DOHH2 (cell line): ENCODE data around the gene GALNT2.

Source experiments
- H3F3A ChIP-seq: fragments of 200-600 bp; sonication (generic), shearing (Covaris generic); 2 replicates; pipeline ENCODE4 v1.6.0; 2016; ENCODE audit warnings: antibody characterized with exemption, mild to moderate bottlenecking; ENCODE audit not compliant: control insufficient read depth, insufficient read depth
- H3K27ac ChIP-seq: fragments of 200-600 bp; sonication (generic); 2 replicates; pipeline ENCODE4 v1.5.1; 2014; ENCODE audit warnings: low read depth, mild to moderate bottlenecking, low read length, moderate library complexity
- H3K27me3 ChIP-seq: fragments of 200-600 bp; sonication (generic); 2 replicates; pipeline ENCODE4 v1.6.1; 2014; ENCODE audit warnings: mild to moderate bottlenecking, low read length, mixed read lengths; ENCODE audit not compliant: control insufficient read depth
- H3K36me3 ChIP-seq: fragments of 200-600 bp; sonication (generic); 2 replicates; pipeline ENCODE4 v1.6.1; 2014; ENCODE audit warnings: mild to moderate bottlenecking, low read length, moderate library complexity, mixed read lengths; ENCODE audit not compliant: control insufficient read depth
- H3K4me1 ChIP-seq: fragments of 200-600 bp; sonication (generic); 2 replicates; pipeline ENCODE4 v1.6.1; 2014; ENCODE audit warnings: mild to moderate bottlenecking, low read length, mixed read lengths; ENCODE audit not compliant: control insufficient read depth
- H3K4me2 ChIP-seq: fragments of 200-600 bp; sonication (generic); 2 replicates; pipeline ENCODE4 v1.6.0; 2014; ENCODE audit warnings: mild to moderate bottlenecking, low read length, moderate library complexity
- H3K4me3 ChIP-seq: fragments of 200-600 bp; sonication (generic); 2 replicates; pipeline ENCODE4 v1.5.1; 2014; ENCODE audit warnings: mild to moderate bottlenecking, low read length, mixed read lengths
- H3K79me2 ChIP-seq: fragments of 200-600 bp; sonication (generic); 2 replicates; pipeline ENCODE4 v1.6.1; 2014; ENCODE audit warnings: mild to moderate bottlenecking, low read length, mixed read lengths; ENCODE audit not compliant: control insufficient read depth
- H3K9me2 ChIP-seq: fragments of 200-600 bp; sonication (generic); replicated peaks from 2 replicates; pipeline ENCODE4 v1.6.1; 2014; ENCODE audit warnings: mild to moderate bottlenecking, low read length, mixed read lengths; ENCODE audit not compliant: control insufficient read depth
- H3K9me3 ChIP-seq: fragments of 200-600 bp; sonication (generic); 2 replicates; pipeline ENCODE4 v1.6.1; 2014; ENCODE audit warnings: antibody characterized with exemption, low read length, mixed read lengths; ENCODE audit not compliant: control insufficient read depth, insufficient read depth
- H4K20me1 ChIP-seq: fragments of 200-600 bp; sonication (generic); 2 replicates; pipeline ENCODE4 v1.6.0; 2014; ENCODE audit warnings: low read depth, mild to moderate bottlenecking, antibody characterized with exemption, low read length, moderate library complexity; ENCODE audit not compliant: control insufficient read depth, insufficient read depth
- CTCF ChIP-seq: fragments of 200-600 bp; sonication (generic); IDR thresholded peaks from one replicate; pipeline ENCODE4 v1.5.1; 2014; ENCODE audit warnings: antibody characterized with exemption, mild to moderate bottlenecking, low read depth, low read length; ENCODE audit not compliant: poor library complexity, severe bottlenecking
- EZH2phosphoT487 ChIP-seq: fragments of 200-600 bp; sonication (generic); IDR thresholded peaks from 2 replicates; pipeline ENCODE4 v1.6.1; 2017; ENCODE audit warnings: borderline replicate concordance, mild to moderate bottlenecking, antibody characterized with exemption, low read length, moderate library complexity, mixed read lengths

The GALNT2 gene

GRCh38 chr1:230199034-230199433 is 132.0 kb downstream of the GALNT2 start:
- Histone ChIP-seq H3K79me2 (no peaks in the 10 kb centered on the region), H3K36me3 (peaks cover 5% of the 10 kb centered on the region; the same call in 1 of the 2 replicates), H4K20me1 (no peaks in the 10 kb centered on the region), H3K27ac (no peak overlapping the region), H3K9me2 (no peaks in the 10 kb centered on the region), H3K27me3 (no peaks in the 10 kb centered on the region), H3F3A (no peaks in the 10 kb centered on the region), H3K4me2 (no peak overlapping the region), H3K4me3 (no peak overlapping the region), H3K9me3 (no peaks in the 10 kb centered on the region), H3K4me1 (no peaks in the 10 kb centered on the region)
- TF ChIP-seq CTCF (no peak), EZH2phosphoT487 (no peak)

- H3K4me3 ChIP-seq: no peak overlapping the region
- peaks cover 10% of the 10 kb centered on the region for H3K36me3 ChIP-seq
- no peaks in the 10 kb centered on the region for H3F3A ChIP-seq
- no peaks in the 10 kb centered on the region for H3K27me3 ChIP-seq
- H3K9me2 ChIP-seq: no peaks in the 10 kb centered on the region
- peaks cover under 1% of the 10 kb centered on the region for H3K4me1 ChIP-seq
- no peak overlapping the region for H3K4me2 ChIP-seq
- no peaks in the 10 kb centered on the region for H4K20me1 ChIP-seq
- no peaks in the 10 kb centered on the region for H3K9me3 ChIP-seq
- H3K27ac ChIP-seq: no peak overlapping the region
- no peaks in the 10 kb centered on the region for H3K79me2 ChIP-seq
- TF ChIP-seq EZH2phosphoT487: no peak
- TF ChIP-seq CTCF: no peak
Measured at GRCh38 chr1:230199554-230199953, 132.5 kb downstream of the GALNT2 start.

- Histone ChIP-seq H3K27me3 (no peaks in the 10 kb centered on the region), H3K4me1 (peaks cover 5% of the 10 kb centered on the region), H3K9me2 (no peaks in the 10 kb centered on the region), H3K27ac (no peak overlapping the region), H3K79me2 (no peaks in the 10 kb centered on the region), H3K4me2 (no peak overlapping the region), H3K4me3 (no peak overlapping the region), H4K20me1 (no peaks in the 10 kb centered on the region), H3K9me3 (no peaks in the 10 kb centered on the region), H3K36me3 (peaks cover 15% of the 10 kb centered on the region), H3F3A (no peaks in the 10 kb centered on the region)
- TF ChIP-seq EZH2phosphoT487 (no peak), CTCF (no peak)
Measured at GRCh38 chr1:230200276-230200675, 133.2 kb downstream of the GALNT2 start.

- no peaks in the 10 kb centered on the region for H4K20me1 ChIP-seq
- H3K9me3 ChIP-seq: no peaks in the 10 kb centered on the region
- no peak overlapping the region for H3K27ac ChIP-seq
- no peaks in the 10 kb centered on the region for H3K9me2 ChIP-seq
- no peaks in the 10 kb centered on the region for H3K79me2 ChIP-seq
- H3K27me3 ChIP-seq: no peaks in the 10 kb centered on the region
- H3F3A ChIP-seq: no peaks in the 10 kb centered on the region
- no peak overlapping the region for H3K4me2 ChIP-seq
- H3K4me1 ChIP-seq: peaks cover 5% of the 10 kb centered on the region
- TF ChIP-seq EZH2phosphoT487 (no peak), CTCF (no peak)
- peaks cover 15% of the 10 kb centered on the region for H3K36me3 ChIP-seq
- H3K4me3 ChIP-seq: no peak overlapping the region
Measured at GRCh38 chr1:230201445-230201844, 134.4 kb downstream of the GALNT2 start.
